Progenitor cell of endocrine pancreas (in vitro differentiated cells): ENCODE results near the gene DLGAP1. TPM values are rescaled to one million over a fixed set of nuclear protein-coding genes. Genes with fewer than 3 reads are reported as not detected.

Experiments
- DNase-seq: peaks from one replicate; pipeline ENCODE4 v3.0.0; 2021; ENCODE audit warnings: low spot score; ENCODE audit not compliant: unreplicated experiment
- H3K27ac Mint-ChIP-seq: 2 replicates; pipeline ENCODE4 v1.8.0; 2021; ENCODE audit warnings: mild to moderate bottlenecking, moderate library complexity, mixed read lengths
- H3K27me3 Mint-ChIP-seq: 2 replicates; pipeline ENCODE4 v1.8.0; 2021; ENCODE audit warnings: mixed read lengths
- H3K36me3 Mint-ChIP-seq: 2 replicates; pipeline ENCODE4 v1.8.0; 2022; ENCODE audit warnings: mixed read lengths; ENCODE audit not compliant: insufficient read depth
- H3K4me1 Mint-ChIP-seq: 2 replicates; pipeline ENCODE4 v1.8.0; 2021; ENCODE audit warnings: low read depth, mixed read lengths
- H3K4me3 Mint-ChIP-seq: 2 replicates; pipeline ENCODE4 v1.8.0; 2021; ENCODE audit warnings: low read depth, mild to moderate bottlenecking, moderate library complexity, mixed read lengths
- H3K9me3 Mint-ChIP-seq: 2 replicates; pipeline ENCODE4 v1.8.0; 2021; ENCODE audit warnings: low read depth, mixed read lengths
- CTCF ChIP-seq: fragments of 200-600 bp; sonication (generic); IDR thresholded peaks from one replicate; pipeline ENCODE4 v1.5.0; 2021; ENCODE audit warnings: antibody characterized with exemption, mild to moderate bottlenecking; ENCODE audit not compliant: unreplicated experiment
- total RNA-seq: library from RNA; stranded (reverse); gene quantifications from 2 replicates; pipeline ENCODE4 v1.2.1, GENCODE V29; 2021

Gene DLGAP1
- total RNA-seq, 1 donor from 2014 or later = 16.7 TPM

GRCh38 chr18:3789525-3789924 is 665.6 kb downstream of the DLGAP1 start:
- Mint-ChIP-seq H3K27me3 (peaks cover 18% of the 10 kb centered on the region), H3K36me3 (peaks cover 4% of the 10 kb centered on the region)

GRCh38 chr18:3784949-3785348 is 670.2 kb downstream of the DLGAP1 start:
- H3K9me3 Mint-ChIP-seq = no peaks in the 10 kb centered on the region
- H3K4me1 Mint-ChIP-seq = no peaks in the 10 kb centered on the region
- TF ChIP-seq CTCF = no peak
- peaks cover 4% of the 10 kb centered on the region for H3K27me3 Mint-ChIP-seq
- no peak overlapping the region for H3K4me3 Mint-ChIP-seq
- H3K36me3 Mint-ChIP-seq = peaks cover 6% of the 10 kb centered on the region
- DNase-seq = no peak
- no peak overlapping the region for H3K27ac Mint-ChIP-seq

More at GRCh38 chr18:3789525-3789924, 665.6 kb downstream of the DLGAP1 start:
- no peak for DNase-seq
- Mint-ChIP-seq H3K9me3 (no peaks in the 10 kb centered on the region), H3K27ac (no peak overlapping the region), H3K4me1 (no peaks in the 10 kb centered on the region), H3K4me3 (no peak overlapping the region)
- TF ChIP-seq CTCF = no peak

- no peaks in the 10 kb centered on the region for H3K4me1 Mint-ChIP-seq
- H3K4me3 Mint-ChIP-seq = no peak overlapping the region
- H3K9me3 Mint-ChIP-seq = no peaks in the 10 kb centered on the region
- peaks cover 6% of the 10 kb centered on the region for H3K36me3 Mint-ChIP-seq
- TF ChIP-seq CTCF = no peak
- DNase-seq = no peak
- peaks cover 10% of the 10 kb centered on the region for H3K27me3 Mint-ChIP-seq
- no peak overlapping the region for H3K27ac Mint-ChIP-seq
Observed at GRCh38 chr18:3782901-3783300, 672.2 kb downstream of the DLGAP1 start.

- H3K36me3 Mint-ChIP-seq = no peaks in the 10 kb centered on the region
- H3K27me3 Mint-ChIP-seq = peaks cover 31% of the 10 kb centered on the region
- DNase-seq = no peak
- TF ChIP-seq CTCF = no peak
- H3K27ac Mint-ChIP-seq = no peak overlapping the region
- peaks cover 17% of the 10 kb centered on the region for H3K4me1 Mint-ChIP-seq
- H3K4me3 Mint-ChIP-seq = no peak overlapping the region
- no peaks in the 10 kb centered on the region for H3K9me3 Mint-ChIP-seq
Observed at GRCh38 chr18:3777719-3778118, 677.4 kb downstream of the DLGAP1 start.

GRCh38 chr18:3777122-3777521 is 678.0 kb downstream of the DLGAP1 start:
- Mint-ChIP-seq H3K9me3 (no peaks in the 10 kb centered on the region), H3K4me3 (no peak overlapping the region), H3K27me3 (peaks cover 31% of the 10 kb centered on the region), H3K27ac (no peak overlapping the region), H3K4me1 (peaks cover 19% of the 10 kb centered on the region), H3K36me3 (no peaks in the 10 kb centered on the region)
- DNase-seq = no peak
- TF ChIP-seq CTCF = no peak
